DMS114 treated with DMSO at 0.1 percent for 48 hours (cell line): ENCODE results near the gene AKAIN1.

Experiments used
- DNase-seq: peaks from one replicate; lab custom pipeline; 2025; ENCODE audit not compliant: unreplicated experiment; lab: John Stamatoyannopoulos, UW

Gene AKAIN1

DNA sequence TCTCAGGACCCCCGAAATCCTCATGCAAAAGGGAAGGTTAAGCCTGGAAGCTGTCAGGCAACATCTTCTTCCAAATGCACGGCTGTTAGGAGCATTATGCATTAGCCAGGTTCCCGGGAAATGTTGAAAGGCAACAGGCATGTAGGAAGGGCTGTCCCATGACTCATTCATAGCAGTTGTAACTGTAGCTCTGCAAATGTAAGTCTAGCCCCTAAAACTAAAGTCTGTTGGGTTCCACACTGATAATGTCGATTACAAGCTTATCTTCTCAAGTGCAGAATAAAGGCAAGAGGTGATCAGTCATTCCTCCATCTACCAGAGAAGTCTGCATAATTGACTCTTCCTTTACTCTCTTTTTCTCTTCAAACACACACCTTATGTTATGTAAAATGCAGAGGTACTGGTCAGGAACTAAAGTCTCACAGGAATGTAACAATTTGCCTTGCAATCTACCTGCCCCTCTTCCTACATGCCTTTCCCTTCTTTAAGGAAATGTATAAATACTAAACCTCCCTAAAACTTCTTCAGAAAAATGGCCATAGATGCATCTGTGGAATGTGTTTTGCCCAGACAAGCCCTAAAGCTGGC, 99.8 kb downstream of the AKAIN1 start:
- DNase-seq: no peak

DNA sequence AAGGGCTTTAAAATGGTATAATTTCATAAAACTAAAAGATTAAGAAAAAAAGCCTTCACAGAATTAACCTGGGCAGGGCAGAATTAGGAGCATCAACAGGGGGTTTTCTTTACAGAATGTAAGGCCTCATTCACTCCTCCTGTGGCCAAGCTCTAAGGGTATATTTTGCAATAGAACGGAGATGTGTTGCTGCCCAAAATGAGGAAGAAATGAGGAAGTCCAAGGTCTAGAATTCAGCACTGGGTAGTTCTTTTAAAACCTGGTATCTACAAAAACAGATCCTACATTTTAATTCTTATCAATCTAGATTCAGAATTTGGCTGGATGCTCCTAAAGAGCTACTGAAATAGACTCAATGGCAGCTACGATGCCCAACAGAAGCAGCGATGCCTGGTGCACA, 101.8 kb downstream of the AKAIN1 start:
- no peak for DNase-seq

DNA sequence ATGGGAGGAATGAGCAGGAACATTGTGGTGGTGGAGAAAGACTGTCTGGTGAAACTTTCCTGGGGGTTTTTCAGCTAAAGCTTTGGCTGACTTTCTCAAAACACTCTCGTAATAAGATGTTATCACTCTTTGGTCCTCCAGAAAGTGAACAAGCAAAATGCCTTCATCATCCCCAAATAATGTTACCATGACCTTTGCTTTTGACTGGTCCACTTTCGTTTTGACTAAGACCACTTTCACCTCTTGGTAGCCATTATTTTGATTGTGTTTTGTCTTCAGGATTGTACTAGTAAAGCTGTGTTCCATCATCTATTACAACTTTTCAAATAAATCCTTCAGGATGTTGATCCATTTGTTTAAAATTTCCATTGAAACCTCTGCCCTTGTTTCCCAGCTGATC, 103.2 kb downstream of the AKAIN1 start:
- DNase-seq: no peak
